Hepatocyte (in vitro differentiated cells): ENCODE results near the gene TIFAB.

Source experiments
- CTCF ChIP-seq: fragments of 200-600 bp; sonication (generic); IDR thresholded peaks from 2 replicates; pipeline ENCODE4 v1.5.1; 2016; ENCODE audit warnings: antibody characterized with exemption, mild to moderate bottlenecking; ENCODE audit not compliant: poor library complexity
- EZH2phosphoT487 ChIP-seq: fragments of 200-600 bp; sonication (generic); IDR thresholded peaks from one replicate; pipeline ENCODE4 v1.6.1; 2018; ENCODE audit warnings: antibody characterized with exemption, mild to moderate bottlenecking, low read depth, moderate library complexity; ENCODE audit not compliant: unreplicated experiment, severe bottlenecking

- no peak for TF ChIP-seq EZH2phosphoT487
- TF ChIP-seq CTCF = no peak
Measured at GRCh38 chr5:135437796-135438560, 14.2 kb downstream of the TIFAB start.
